Lower lobe of right lung (tissue), 2 donors: ENCODE measurements around the gene ZNF784. TPM values are rescaled to one million over a fixed set of nuclear protein-coding genes. Genes with fewer than 3 reads are reported as not detected.

ENCODE experiments used
- ATAC-seq, 2 donors: fragments of 200-7000 bp; cut with Tn5 transposase; one replicate each; pipeline ENCODE4 v1.9.1; 2020 to 2022; ENCODE audit warnings: mild to moderate bottlenecking in 2 of 2, moderate library complexity in 2 of 2
- DNase-seq: peaks from one replicate; pipeline ENCODE4 v3.0.0-alpha.2; 2020
- H3K27ac ChIP-seq: fragments of 200-600 bp; one replicate; pipeline ENCODE4 v1.8.0; 2022
- H3K27me3 ChIP-seq: fragments of 200-600 bp; one replicate; pipeline ENCODE4 v1.8.0; 2022; ENCODE audit warnings: low read depth
- H3K36me3 ChIP-seq: fragments of 200-600 bp; one replicate; pipeline ENCODE4 v1.8.0; 2022; ENCODE audit warnings: mild to moderate bottlenecking
- H3K4me1 ChIP-seq: fragments of 200-600 bp; one replicate; pipeline ENCODE4 v1.8.0; 2022
- H3K4me3 ChIP-seq: fragments of 200-600 bp; one replicate; pipeline ENCODE4 v1.8.0; 2022; ENCODE audit warnings: mild to moderate bottlenecking
- H3K9me3 ChIP-seq: fragments of 200-600 bp; one replicate; pipeline ENCODE4 v1.8.0; 2022
- CTCF ChIP-seq: fragments of 200-600 bp; IDR thresholded peaks from one replicate; pipeline ENCODE4 v1.8.0; 2022; ENCODE audit warnings: antibody characterized with exemption, mild to moderate bottlenecking
- intact Hi-C: fragments of 100-400 bp; cut with DNase I; formaldehyde crosslinking; loops from one replicate; pipeline ENCODE4 v1.11.0; 2022
- total RNA-seq: library from RNA; stranded (reverse); fragmentation: NEBNext Ultra II Directional; extraction: Animal tissue kit (Norgen Biotek cat#: 25700); gene quantifications from one replicate; pipeline ENCODE4 v1.2.1, GENCODE V29; 2021
- donor health status: DM: no; HTN: yes; CAD: no; lungs with severe emphysema.

Gene ZNF784
- total RNA-seq, 1 donor from 2014 or later: 7.1 TPM

DNA sequence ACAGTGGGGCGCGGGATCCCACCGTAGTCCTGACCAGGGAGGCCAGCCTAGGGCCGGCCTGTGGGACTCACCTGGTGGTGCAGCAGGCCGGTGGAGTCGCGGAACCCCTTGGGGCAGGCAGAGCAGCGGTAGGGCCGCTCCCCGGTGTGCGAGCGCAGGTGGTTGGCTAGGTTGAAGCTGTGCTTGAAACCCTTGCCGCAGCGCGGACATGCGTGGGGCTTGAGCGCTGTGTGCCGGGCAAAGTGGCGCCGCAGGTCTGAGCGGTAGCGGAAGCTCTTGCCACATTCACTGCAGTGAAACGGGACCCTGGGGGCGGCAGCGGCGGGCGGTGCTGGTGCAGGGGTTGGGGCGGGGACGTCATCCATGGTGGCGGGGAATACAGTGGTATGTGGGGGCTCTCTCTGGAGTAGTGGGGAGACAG, 26.9 kb downstream of the ZNF784 start:
- no peaks in the 10 kb centered on the region for H3K27me3 ChIP-seq
- intact Hi-C loops: no loop called here
- H3K27ac ChIP-seq: no peak overlapping the region
- DNase-seq (peak; percentile 54), ATAC-seq (no peak)
- no peak for TF ChIP-seq CTCF
- H3K4me3 ChIP-seq: no peak overlapping the region
- peaks cover 17% of the 10 kb centered on the region for H3K4me1 ChIP-seq
- peaks cover 40% of the 10 kb centered on the region for H3K36me3 ChIP-seq
- H3K9me3 ChIP-seq: no peaks in the 10 kb centered on the region

DNA sequence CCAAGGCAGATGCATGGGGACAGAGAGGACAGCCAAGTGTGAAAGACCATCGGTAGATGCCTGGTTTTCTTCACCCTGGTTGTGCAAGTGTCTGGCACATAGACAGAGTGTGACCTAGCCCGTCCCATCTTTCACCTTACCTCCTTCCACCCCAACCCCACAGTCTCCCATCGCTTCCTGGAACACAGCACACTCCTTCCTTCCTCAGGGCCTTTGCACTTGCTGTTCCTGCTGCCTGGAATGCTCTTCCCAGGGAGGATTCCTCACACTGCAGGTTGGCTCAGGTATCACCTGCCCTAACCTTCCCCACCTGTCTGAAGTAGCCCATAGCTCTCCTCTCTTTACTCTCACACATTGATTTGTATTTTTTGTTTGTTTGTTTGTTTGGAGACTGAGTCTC, 28.1 kb downstream of the ZNF784 start:
- peaks cover 46% of the 10 kb centered on the region for H3K36me3 ChIP-seq
- H3K4me1 ChIP-seq: peaks cover 15% of the 10 kb centered on the region
- no peaks in the 10 kb centered on the region for H3K27me3 ChIP-seq
- H3K27ac ChIP-seq: no peak overlapping the region
- ATAC-seq: no peak
- TF ChIP-seq CTCF: no peak
- H3K4me3 ChIP-seq: no peak overlapping the region
- no peaks in the 10 kb centered on the region for H3K9me3 ChIP-seq
- intact Hi-C loops: no loop called here
- DNase-seq: no peak

DNA sequence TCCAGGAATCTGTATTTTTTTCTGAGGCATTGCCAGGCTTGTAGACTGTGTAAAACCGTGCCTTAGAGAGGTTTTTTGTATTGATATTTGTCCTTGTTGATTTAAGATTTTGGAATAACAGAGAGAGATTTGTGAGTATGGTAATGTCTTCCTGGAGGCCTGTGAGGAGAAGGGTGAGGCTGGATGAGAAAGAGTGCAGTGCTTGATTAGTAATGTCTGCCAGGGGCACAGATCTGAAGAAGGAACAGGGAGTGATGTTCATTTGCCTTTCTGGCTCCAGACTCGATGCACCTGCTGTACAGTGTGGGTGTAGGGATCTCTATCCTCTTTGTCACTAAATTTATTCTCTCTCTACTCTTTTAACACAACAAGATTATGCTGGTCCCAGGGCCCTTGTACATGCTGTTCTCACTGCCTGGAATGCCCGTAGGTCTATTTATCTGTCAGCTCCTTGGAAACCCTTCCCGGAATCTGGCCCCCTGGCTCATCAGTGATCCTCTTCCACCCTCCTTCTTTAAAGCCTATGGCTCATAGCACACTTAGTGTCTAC, 29.3 kb downstream of the ZNF784 start:
- intact Hi-C loops: no loop called here
- no peaks in the 10 kb centered on the region for H3K9me3 ChIP-seq
- H3K27ac ChIP-seq: no peak overlapping the region
- no peak for TF ChIP-seq CTCF
- no peak for ATAC-seq
- DNase-seq: no peak
- H3K4me3 ChIP-seq: no peak overlapping the region
- H3K4me1 ChIP-seq: peaks cover 7% of the 10 kb centered on the region
- H3K36me3 ChIP-seq: peaks cover 46% of the 10 kb centered on the region
- H3K27me3 ChIP-seq: no peaks in the 10 kb centered on the region

GRCh38 chr19:55593096-55593772, 31.1 kb downstream of the ZNF784 start:
- H3K36me3 ChIP-seq: peaks cover 46% of the 10 kb centered on the region
- H3K9me3 ChIP-seq: no peaks in the 10 kb centered on the region
- H3K27me3 ChIP-seq: no peaks in the 10 kb centered on the region
- peak in 1 of 2 donors; percentile 5 for ATAC-seq
- H3K4me1 ChIP-seq: peaks cover 1% of the 10 kb centered on the region
- H3K4me3 ChIP-seq: no peak overlapping the region
- DNase-seq: no peak
- H3K27ac ChIP-seq: no peak overlapping the region
- intact Hi-C loops: no loop called here
- no peak for TF ChIP-seq CTCF

DNA sequence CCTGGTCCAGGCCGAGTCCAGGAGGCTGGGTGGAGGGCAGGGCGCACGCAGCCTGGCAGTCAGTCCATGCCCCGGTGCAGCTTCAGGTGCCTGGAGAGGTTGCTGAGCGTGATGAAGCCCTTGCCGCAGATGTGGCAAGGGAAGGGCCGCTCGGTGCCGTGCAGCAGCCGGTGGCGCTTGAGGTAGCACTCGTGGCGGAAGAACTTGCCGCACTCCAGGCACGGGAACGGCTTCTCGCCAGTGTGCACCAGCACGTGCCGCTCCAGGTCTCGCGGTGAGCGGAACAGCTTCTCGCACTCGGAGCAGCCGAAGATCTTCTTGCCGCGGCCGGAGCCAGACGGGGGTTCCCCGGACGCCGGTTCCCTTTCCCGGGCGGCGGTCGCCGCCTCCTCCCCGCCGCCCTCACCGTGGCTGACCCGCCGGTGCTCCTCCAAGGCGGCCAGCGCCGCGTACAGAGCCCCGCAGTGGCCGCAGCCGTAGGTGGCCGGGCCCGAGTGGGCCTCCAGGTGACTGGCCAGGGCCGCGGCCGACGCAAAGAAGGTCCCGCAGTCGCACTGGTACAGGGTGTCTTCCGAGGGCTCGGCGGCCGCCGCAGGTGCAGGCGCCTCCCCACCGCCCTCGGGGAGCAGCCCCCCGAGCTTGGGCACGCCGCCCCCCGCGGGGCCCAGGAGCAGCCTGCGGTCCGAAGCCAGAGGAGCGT, 31.8 kb downstream of the ZNF784 start:
- TF ChIP-seq CTCF: no peak
- no peak for DNase-seq
- peaks cover 46% of the 10 kb centered on the region for H3K36me3 ChIP-seq
- intact Hi-C loops: no loop called here
- H3K4me1 ChIP-seq: peaks cover 5% of the 10 kb centered on the region
- no peaks in the 10 kb centered on the region for H3K27me3 ChIP-seq
- no peak overlapping the region for H3K4me3 ChIP-seq
- ATAC-seq: no peak
- H3K9me3 ChIP-seq: no peaks in the 10 kb centered on the region
- H3K27ac ChIP-seq: no peak overlapping the region
